Measurements from ENCODE around the gene EIF3K.

The EIF3K gene

GRCh38 chr19:38666663-38667511 lies 47.9 kb downstream of the EIF3K start:
- peak; percentile 76 for DNase-seq (ENCODE audit: low spot score)
- in situ Hi-C loops (cut with MboI; ENCODE audit: low sequenced_read_pairs, unreplicated experiment): no loop called here

DNA sequence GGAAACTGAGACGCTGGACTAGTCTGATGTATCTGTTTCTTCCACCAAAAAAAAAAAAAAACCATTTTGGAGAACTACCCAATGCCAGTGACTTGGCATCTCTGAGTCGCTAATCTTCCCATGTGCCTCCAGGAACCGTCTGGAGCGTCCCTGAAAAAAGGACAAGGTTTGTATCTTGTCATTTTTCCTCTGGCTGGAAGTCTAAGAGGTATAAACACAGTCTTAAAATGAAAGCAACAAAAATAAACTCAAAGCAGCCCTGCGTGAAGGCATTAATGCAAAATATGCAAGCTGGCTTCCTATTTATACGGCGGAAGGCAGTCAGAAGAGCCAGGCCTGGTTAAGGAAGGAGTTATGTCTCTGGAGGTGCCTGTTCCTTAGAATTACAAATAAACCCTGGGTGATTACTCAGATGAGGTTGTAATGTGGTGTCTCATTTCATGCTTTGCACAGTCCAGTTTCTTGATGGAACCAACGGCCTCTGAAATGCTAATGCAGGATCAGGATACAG lies 48.7 kb downstream of the EIF3K start:
- in situ Hi-C loops (cut with MboI; ENCODE audit: low sequenced_read_pairs, unreplicated experiment): no loop called here
- TF ChIP-seq, protein P1, sequence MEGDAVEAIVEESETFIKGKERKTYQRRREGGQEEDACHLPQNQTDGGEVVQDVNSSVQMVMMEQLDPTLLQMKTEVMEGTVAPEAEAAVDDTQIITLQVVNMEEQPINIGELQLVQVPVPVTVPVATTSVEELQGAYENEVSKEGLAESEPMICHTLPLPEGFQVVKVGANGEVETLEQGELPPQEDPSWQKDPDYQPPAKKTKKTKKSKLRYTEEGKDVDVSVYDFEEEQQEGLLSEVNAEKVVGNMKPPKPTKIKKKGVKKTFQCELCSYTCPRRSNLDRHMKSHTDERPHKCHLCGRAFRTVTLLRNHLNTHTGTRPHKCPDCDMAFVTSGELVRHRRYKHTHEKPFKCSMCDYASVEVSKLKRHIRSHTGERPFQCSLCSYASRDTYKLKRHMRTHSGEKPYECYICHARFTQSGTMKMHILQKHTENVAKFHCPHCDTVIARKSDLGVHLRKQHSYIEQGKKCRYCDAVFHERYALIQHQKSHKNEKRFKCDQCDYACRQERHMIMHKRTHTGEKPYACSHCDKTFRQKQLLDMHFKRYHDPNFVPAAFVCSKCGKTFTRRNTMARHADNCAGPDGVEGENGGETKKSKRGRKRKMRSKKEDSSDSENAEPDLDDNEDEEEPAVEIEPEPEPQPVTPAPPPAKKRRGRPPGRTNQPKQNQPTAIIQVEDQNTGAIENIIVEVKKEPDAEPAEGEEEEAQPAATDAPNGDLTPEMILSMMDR (IDR thresholded peaks at IDR 0.05; ENCODE audit: borderline replicate concordance, control extremely low read depth, extremely low read depth, insufficient read depth, missing control alignments): no peak
- DNase-seq (ENCODE audit: low spot score): no peak

More at GRCh38 chr19:38666663-38667511, 47.9 kb downstream of the EIF3K start:
- TF ChIP-seq, protein P1 (IDR thresholded peaks at IDR 0.05; ENCODE audit: borderline replicate concordance, control extremely low read depth, extremely low read depth, insufficient read depth, missing control alignments): no peak

GRCh38 chr19:38669552-38669951 lies 50.6 kb downstream of the EIF3K start:
- TF ChIP-seq, protein P1 (IDR thresholded peaks at IDR 0.05; ENCODE audit: borderline replicate concordance, control extremely low read depth, extremely low read depth, insufficient read depth, missing control alignments): no peak
- DNase-seq (ENCODE audit: low spot score): no peak
- in situ Hi-C loops (cut with MboI; ENCODE audit: low sequenced_read_pairs, unreplicated experiment): no loop called here

- in situ Hi-C loops (cut with MboI; ENCODE audit: low sequenced_read_pairs, unreplicated experiment): no loop called here
- no peak for DNase-seq (ENCODE audit: low spot score)
Observed at GRCh38 chr19:38670921-38671398, 52.0 kb downstream of the EIF3K start.

GRCh38 chr19:38671654-38672053 lies 52.7 kb downstream of the EIF3K start:
- no peak for DNase-seq (ENCODE audit: low spot score)
- in situ Hi-C loops (cut with MboI; ENCODE audit: low sequenced_read_pairs, unreplicated experiment): no loop called here
- TF ChIP-seq, protein P1 (IDR thresholded peaks at IDR 0.05; ENCODE audit: borderline replicate concordance, control extremely low read depth, extremely low read depth, insufficient read depth, missing control alignments): no peak

More at GRCh38 chr19:38670921-38671398, 52.0 kb downstream of the EIF3K start:
- TF ChIP-seq, protein P1 (IDR thresholded peaks at IDR 0.05; ENCODE audit: borderline replicate concordance, control extremely low read depth, extremely low read depth, insufficient read depth, missing control alignments): no peak

GRCh38 chr19:38673030-38673429 lies 54.0 kb downstream of the EIF3K start:
- DNase-seq (ENCODE audit: low spot score): no peak
- TF ChIP-seq, protein P1 (IDR thresholded peaks at IDR 0.05; ENCODE audit: borderline replicate concordance, control extremely low read depth, extremely low read depth, insufficient read depth, missing control alignments): no peak
- in situ Hi-C loops (cut with MboI; ENCODE audit: low sequenced_read_pairs, unreplicated experiment): no loop called here
